HG03521 (cell line): ENCODE data around the gene MAML1.
A peak's percentile ranks its signal among the peaks of the same experiment; 100 is the strongest.

Experiments used
- ATAC-seq: cut with Tn5 transposase; IDR thresholded peaks from one replicate; pipeline ENCODE4 v1.9.1; 2021; ENCODE audit warnings: mild to moderate bottlenecking, moderate library complexity; ENCODE audit not compliant: unreplicated experiment

The MAML1 gene

GRCh38 chr5:179802207-179802883 lies 69.7 kb downstream of the MAML1 start:
- ATAC-seq: no peak

- no peak for ATAC-seq
Observed at GRCh38 chr5:179802950-179803562, 70.4 kb downstream of the MAML1 start.

GRCh38 chr5:179803651-179804554 lies 71.3 kb downstream of the MAML1 start:
- ATAC-seq: no peak

- no peak for ATAC-seq
Observed at GRCh38 chr5:179804555-179804947, 71.9 kb downstream of the MAML1 start.

GRCh38 chr5:179805070-179805528 lies 72.5 kb downstream of the MAML1 start:
- ATAC-seq: no peak

- peak; percentile 10 for ATAC-seq
Observed at GRCh38 chr5:179805529-179806249, 73.1 kb downstream of the MAML1 start.

GRCh38 chr5:179806250-179807048 lies 73.8 kb downstream of the MAML1 start, which contains the start of gene MGAT4B:
Gene MGAT4B (minus strand): TSS chr5:179806866. CDS start chr5:179806583, 283 bp downstream.
- ATAC-seq: peak; percentile 75

GRCh38 chr5:179812135-179812825 lies 79.7 kb downstream of the MAML1 start:
- ATAC-seq: no peak

GRCh38 chr5:179812997-179813607 lies 80.5 kb downstream of the MAML1 start:
- no peak for ATAC-seq

GRCh38 chr5:179814090-179814489 lies 81.5 kb downstream of the MAML1 start:
- ATAC-seq: no peak

- ATAC-seq: no peak
Observed at GRCh38 chr5:179815491-179816249, 83.0 kb downstream of the MAML1 start.

- ATAC-seq: no peak
Observed at GRCh38 chr5:179816401-179816795, 83.8 kb downstream of the MAML1 start.

GRCh38 chr5:179816796-179817469 lies 84.3 kb downstream of the MAML1 start:
- ATAC-seq: no peak

GRCh38 chr5:179817470-179817840 lies 84.8 kb downstream of the MAML1 start:
- no peak for ATAC-seq

GRCh38 chr5:179817890-179818745 lies 85.5 kb downstream of the MAML1 start:
- no peak for ATAC-seq

GRCh38 chr5:179818746-179819295 lies 86.2 kb downstream of the MAML1 start:
- peak; percentile 43 for ATAC-seq
